Measurements from ENCODE around the gene ABT1. TPM values are rescaled to one million over a fixed set of nuclear protein-coding genes. Genes with fewer than 3 reads are reported as not detected.

The ABT1 gene
- total RNA-seq, 1 experiment from 2014 or later = 26.7 TPM

- intact Hi-C loops (cut with micrococcal nuclease) = loop anchor here (5.0 kb wide), 1 partner anchor 548 kb away; no protein-coding TSS in a partner anchor
- no peak overlapping the region for H2AFZ ChIP-seq (ENCODE audit: low read depth, low read length, poor library complexity, severe bottlenecking)
- H3K27me3 ChIP-seq (ENCODE audit: insufficient read depth, low read length) = no peaks in the 10 kb centered on the region
- ChIA-PET RAD21 (ENCODE audit: low non-redundant PET in 1 of 2, low total read pairs in 2 of 2, uncharacterized antibody in 2 of 2, unreplicated experiment in 2 of 2) (no interaction called here), CTCF (no interaction called here), POLR2A (no interaction called here)
- no peaks in the 10 kb centered on the region for H3K36me3 ChIP-seq (ENCODE audit: control insufficient read depth in 1 of 2, insufficient read depth in 2 of 2, low read length in 2 of 2)
- H4K20me1 ChIP-seq (ENCODE audit: insufficient read depth) = no peaks in the 10 kb centered on the region
- no peaks in the 10 kb centered on the region; a peak in 1 of 4 replicates for H3K4me1 ChIP-seq (ENCODE audit: control insufficient read depth in 1 of 2, insufficient read depth in 2 of 2, low read length in 2 of 2)
- no peak overlapping the region for H3K9ac ChIP-seq (ENCODE audit: low read length)
- TF ChIP-seq ZFX (IDR thresholded peaks at IDR 0.05) (no peak), SP1 (IDR thresholded peaks at IDR 0.05; ENCODE audit: low read depth) (no peak), EZH2phosphoT487 (IDR thresholded peaks at IDR 0.05; ENCODE audit: borderline replicate concordance) (no peak), RAD21 (IDR thresholded peaks at IDR 0.05; ENCODE audit: low read depth) (no peak), FOSL1 (IDR thresholded peaks at IDR 0.05; ENCODE audit: low read depth) (no peak), EZH2 (IDR thresholded peaks at IDR 0.05) (no peak), YY1 (IDR thresholded peaks at IDR 0.05; ENCODE audit: extremely low read depth, insufficient replicate concordance, low read depth, low read length) (no peak)
- TF ChIP-seq, protein P1, sequence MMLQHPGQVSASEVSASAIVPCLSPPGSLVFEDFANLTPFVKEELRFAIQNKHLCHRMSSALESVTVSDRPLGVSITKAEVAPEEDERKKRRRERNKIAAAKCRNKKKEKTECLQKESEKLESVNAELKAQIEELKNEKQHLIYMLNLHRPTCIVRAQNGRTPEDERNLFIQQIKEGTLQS (IDR thresholded peaks at IDR 0.05) = no peak
- TF ChIP-seq, protein P2, sequence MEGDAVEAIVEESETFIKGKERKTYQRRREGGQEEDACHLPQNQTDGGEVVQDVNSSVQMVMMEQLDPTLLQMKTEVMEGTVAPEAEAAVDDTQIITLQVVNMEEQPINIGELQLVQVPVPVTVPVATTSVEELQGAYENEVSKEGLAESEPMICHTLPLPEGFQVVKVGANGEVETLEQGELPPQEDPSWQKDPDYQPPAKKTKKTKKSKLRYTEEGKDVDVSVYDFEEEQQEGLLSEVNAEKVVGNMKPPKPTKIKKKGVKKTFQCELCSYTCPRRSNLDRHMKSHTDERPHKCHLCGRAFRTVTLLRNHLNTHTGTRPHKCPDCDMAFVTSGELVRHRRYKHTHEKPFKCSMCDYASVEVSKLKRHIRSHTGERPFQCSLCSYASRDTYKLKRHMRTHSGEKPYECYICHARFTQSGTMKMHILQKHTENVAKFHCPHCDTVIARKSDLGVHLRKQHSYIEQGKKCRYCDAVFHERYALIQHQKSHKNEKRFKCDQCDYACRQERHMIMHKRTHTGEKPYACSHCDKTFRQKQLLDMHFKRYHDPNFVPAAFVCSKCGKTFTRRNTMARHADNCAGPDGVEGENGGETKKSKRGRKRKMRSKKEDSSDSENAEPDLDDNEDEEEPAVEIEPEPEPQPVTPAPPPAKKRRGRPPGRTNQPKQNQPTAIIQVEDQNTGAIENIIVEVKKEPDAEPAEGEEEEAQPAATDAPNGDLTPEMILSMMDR (IDR thresholded peaks at IDR 0.05 in 2 of 3, conservative IDR thresholded peaks at IDR 0.05 in 1 of 3; ENCODE audit: borderline replicate concordance in 1 of 3, insufficient read depth in 1 of 3, low read depth in 2 of 3, low read length in 2 of 3) = no peak
- H3K9me2 ChIP-seq (ENCODE audit: insufficient read depth) = no peaks in the 10 kb centered on the region
- no peak overlapping the region for H3K27ac ChIP-seq (ENCODE audit: low read depth, low read length)
- H3K9me3 ChIP-seq (ENCODE audit: control insufficient read depth in 1 of 2, insufficient read depth in 1 of 2, low read depth in 1 of 2, low read length in 2 of 2) = no peaks in the 10 kb centered on the region
- no TSS peak for BruUV-seq (replicated peaks)
- DNase-seq (ENCODE audit: low read depth, low spot score) (no peak), ATAC-seq (no peak)
- H3K4me2 ChIP-seq (ENCODE audit: low read length) = no peak overlapping the region
- H3K4me3 ChIP-seq (replicated peaks in 1 of 2; ENCODE audit: low read depth in 1 of 2, low read length in 2 of 2) = no peak overlapping the region
- H3K79me2 ChIP-seq (ENCODE audit: insufficient read depth, low read length) = no peaks in the 10 kb centered on the region
Observed at GRCh38 chr6:26609463-26609862, 12.7 kb downstream of the ABT1 start.

Data from HCT116 (cell line).